DND-41 (cell line): Measurements from ENCODE around the gene SNX32.

Experiments
- EZH2 ChIP-seq: IDR thresholded peaks from 3 replicates; pipeline ENCODE4 v1.6.1; 2012; ENCODE audit warnings: borderline replicate concordance, low read depth, mild to moderate bottlenecking, moderate library complexity, low read length, inconsistent platforms; ENCODE audit not compliant: severe bottlenecking
- TF ChIP-seq, protein P1 (sequence below): IDR thresholded peaks from 2 replicates; pipeline ENCODE4 v1.5.1; 2012; ENCODE audit warnings: borderline replicate concordance, low read length, moderate library complexity, mild to moderate bottlenecking; ENCODE audit not compliant: poor library complexity, severe bottlenecking; ENCODE audit errors: extremely low read depth

DNA sequence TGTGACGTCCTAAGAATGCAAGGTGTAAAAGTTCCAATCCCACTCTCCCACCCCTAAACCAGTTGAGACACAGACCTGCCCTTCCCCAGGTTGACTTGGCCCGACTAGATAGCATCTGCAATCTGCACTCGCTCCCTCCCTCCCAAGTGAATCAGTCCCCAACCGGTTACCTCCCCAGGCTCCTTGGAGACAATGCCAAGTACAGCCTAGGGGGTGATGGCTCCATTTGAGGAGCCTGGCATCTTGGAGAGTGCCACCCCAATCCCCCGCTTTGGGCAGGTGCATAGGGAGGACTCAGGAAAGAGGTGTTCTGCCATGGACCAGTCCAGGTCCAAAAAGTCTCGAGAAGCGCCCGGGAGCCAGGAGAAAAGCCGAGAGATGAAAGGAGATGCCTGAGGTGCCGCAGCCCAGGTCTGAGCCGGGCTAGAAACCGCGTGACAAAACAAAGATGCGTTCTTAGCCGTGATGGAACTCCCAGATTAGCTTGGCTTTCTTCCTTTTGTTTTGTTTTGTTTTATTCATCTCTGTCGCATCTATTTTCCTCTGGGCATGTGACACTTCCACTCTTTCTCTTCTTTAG is 18.7 kb upstream of the SNX32 start:
- no peak for TF ChIP-seq EZH2
- TF ChIP-seq, protein P1, sequence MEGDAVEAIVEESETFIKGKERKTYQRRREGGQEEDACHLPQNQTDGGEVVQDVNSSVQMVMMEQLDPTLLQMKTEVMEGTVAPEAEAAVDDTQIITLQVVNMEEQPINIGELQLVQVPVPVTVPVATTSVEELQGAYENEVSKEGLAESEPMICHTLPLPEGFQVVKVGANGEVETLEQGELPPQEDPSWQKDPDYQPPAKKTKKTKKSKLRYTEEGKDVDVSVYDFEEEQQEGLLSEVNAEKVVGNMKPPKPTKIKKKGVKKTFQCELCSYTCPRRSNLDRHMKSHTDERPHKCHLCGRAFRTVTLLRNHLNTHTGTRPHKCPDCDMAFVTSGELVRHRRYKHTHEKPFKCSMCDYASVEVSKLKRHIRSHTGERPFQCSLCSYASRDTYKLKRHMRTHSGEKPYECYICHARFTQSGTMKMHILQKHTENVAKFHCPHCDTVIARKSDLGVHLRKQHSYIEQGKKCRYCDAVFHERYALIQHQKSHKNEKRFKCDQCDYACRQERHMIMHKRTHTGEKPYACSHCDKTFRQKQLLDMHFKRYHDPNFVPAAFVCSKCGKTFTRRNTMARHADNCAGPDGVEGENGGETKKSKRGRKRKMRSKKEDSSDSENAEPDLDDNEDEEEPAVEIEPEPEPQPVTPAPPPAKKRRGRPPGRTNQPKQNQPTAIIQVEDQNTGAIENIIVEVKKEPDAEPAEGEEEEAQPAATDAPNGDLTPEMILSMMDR = no peak
